Loucy (cell line): ENCODE data around the gene BAG1.

Source experiments
- EZH2phosphoT487 ChIP-seq: fragments of 200-600 bp; IDR thresholded peaks from 2 replicates; pipeline ENCODE4 v1.6.1; 2018; ENCODE audit warnings: antibody characterized with exemption, mild to moderate bottlenecking, moderate library complexity, borderline replicate concordance
- TF ChIP-seq, protein P1 (sequence below): fragments of 200-600 bp; sonication (generic); conservative IDR thresholded peaks from 2 replicates; pipeline ENCODE4 v1.5.1; 2014; ENCODE audit warnings: mild to moderate bottlenecking, antibody characterized with exemption, low read length

DNA sequence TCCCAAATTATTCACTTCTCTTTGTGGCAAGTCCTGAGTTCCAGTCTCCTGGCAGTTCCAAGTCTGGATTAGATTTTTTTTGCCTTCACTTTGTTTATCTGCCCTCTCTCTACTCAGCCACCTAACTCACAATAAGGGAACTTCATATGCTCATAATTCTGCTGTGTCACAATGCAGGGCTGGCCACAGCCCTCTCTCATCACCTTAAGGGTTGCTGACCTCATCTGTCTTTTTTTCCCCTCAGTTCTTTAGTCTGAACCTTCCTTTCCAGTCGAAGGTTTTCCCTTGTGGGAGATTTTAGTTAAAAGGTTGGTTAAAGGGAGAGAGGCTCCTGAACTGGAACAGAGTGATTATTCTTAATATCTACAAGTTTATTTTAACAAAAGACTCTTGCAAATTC, 4.1 kb downstream of the BAG1 start:
- TF ChIP-seq, protein P1, sequence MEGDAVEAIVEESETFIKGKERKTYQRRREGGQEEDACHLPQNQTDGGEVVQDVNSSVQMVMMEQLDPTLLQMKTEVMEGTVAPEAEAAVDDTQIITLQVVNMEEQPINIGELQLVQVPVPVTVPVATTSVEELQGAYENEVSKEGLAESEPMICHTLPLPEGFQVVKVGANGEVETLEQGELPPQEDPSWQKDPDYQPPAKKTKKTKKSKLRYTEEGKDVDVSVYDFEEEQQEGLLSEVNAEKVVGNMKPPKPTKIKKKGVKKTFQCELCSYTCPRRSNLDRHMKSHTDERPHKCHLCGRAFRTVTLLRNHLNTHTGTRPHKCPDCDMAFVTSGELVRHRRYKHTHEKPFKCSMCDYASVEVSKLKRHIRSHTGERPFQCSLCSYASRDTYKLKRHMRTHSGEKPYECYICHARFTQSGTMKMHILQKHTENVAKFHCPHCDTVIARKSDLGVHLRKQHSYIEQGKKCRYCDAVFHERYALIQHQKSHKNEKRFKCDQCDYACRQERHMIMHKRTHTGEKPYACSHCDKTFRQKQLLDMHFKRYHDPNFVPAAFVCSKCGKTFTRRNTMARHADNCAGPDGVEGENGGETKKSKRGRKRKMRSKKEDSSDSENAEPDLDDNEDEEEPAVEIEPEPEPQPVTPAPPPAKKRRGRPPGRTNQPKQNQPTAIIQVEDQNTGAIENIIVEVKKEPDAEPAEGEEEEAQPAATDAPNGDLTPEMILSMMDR, result no peak
- no peak for TF ChIP-seq EZH2phosphoT487
